NCI-H1105 (cell line): Measurements from ENCODE around the gene PPP1CA.
"Not testable (repeated sequence)": the region's sequence is repeated elsewhere in the genome, so short reads cannot be mapped to it uniquely, and the experiment has no call there.

Source experiments
- DNase-seq: peaks from one replicate; lab custom pipeline; 2025; lab: John Stamatoyannopoulos, UW

PPP1CA gene

GRCh38 chr11:67434395-67434881 lies 32.8 kb upstream of the PPP1CA start:
- no peak for DNase-seq

GRCh38 chr11:67433536-67434394 lies 32.1 kb upstream of the PPP1CA start:
- DNase-seq = no peak

GRCh38 chr11:67432655-67433349 lies 31.1 kb upstream of the PPP1CA start:
- no peak for DNase-seq

GRCh38 chr11:67431346-67432249 lies 29.9 kb upstream of the PPP1CA start:
- DNase-seq = no peak

- DNase-seq = no peak
Observed at GRCh38 chr11:67429722-67430121, 28.1 kb upstream of the PPP1CA start.

GRCh38 chr11:67429038-67429668 lies 27.5 kb upstream of the PPP1CA start:
- no peak for DNase-seq

- peak; percentile 96 for DNase-seq
Observed at GRCh38 chr11:67428052-67429001, 26.7 kb upstream of the PPP1CA start, which contains the start of gene RPS6KB2. Gene RPS6KB2, plus strand, starts transcription at chr11:67428494. Its CDS starts 52 bp downstream, at chr11:67428546.

GRCh38 chr11:67427364-67427859 lies 25.8 kb upstream of the PPP1CA start:
- not testable (repeated sequence) for DNase-seq

- DNase-seq = no peak
Observed at GRCh38 chr11:67423891-67424613, 22.4 kb upstream of the PPP1CA start.

GRCh38 chr11:67423466-67423865 lies 21.8 kb upstream of the PPP1CA start:
- no peak for DNase-seq

GRCh38 chr11:67422891-67423290 lies 21.2 kb upstream of the PPP1CA start:
- no peak for DNase-seq

- no peak for DNase-seq
Observed at GRCh38 chr11:67421430-67422031, 19.9 kb upstream of the PPP1CA start.

GRCh38 chr11:67420646-67421429 lies 19.2 kb upstream of the PPP1CA start:
- DNase-seq = peak; percentile 93

GRCh38 chr11:67420147-67420645 lies 18.5 kb upstream of the PPP1CA start:
- no peak for DNase-seq

GRCh38 chr11:67419325-67420049 lies 17.8 kb upstream of the PPP1CA start:
- no peak for DNase-seq

- no peak for DNase-seq
Observed at GRCh38 chr11:67418476-67419281, 17.0 kb upstream of the PPP1CA start.
